Mucosa of rectum (tissue), 2 donors: ENCODE results near the gene PRKN.

Experiments
- H3K27ac ChIP-seq, 2 donors: one replicate each; pipeline ENCODE4 v1.7.0; 2013; ENCODE audit warnings: inconsistent platforms in 2 of 2, low read depth in 2 of 2, low read length in 2 of 2
- H3K27me3 ChIP-seq, 2 donors: one replicate each; pipeline ENCODE4 v1.7.0; 2013; ENCODE audit warnings: low read length in 2 of 2; ENCODE audit not compliant: control insufficient read depth in 2 of 2, insufficient read depth in 2 of 2
- H3K36me3 ChIP-seq, 2 donors: one replicate each; pipeline ENCODE4 v1.7.0; 2013; ENCODE audit warnings: low read length in 2 of 2; ENCODE audit not compliant: control insufficient read depth in 2 of 2, insufficient read depth in 2 of 2
- H3K4me1 ChIP-seq, 2 donors: one replicate each; pipeline ENCODE4 v1.7.0; 2013; ENCODE audit warnings: low read length in 2 of 2, mild to moderate bottlenecking in 1 of 2; ENCODE audit not compliant: control insufficient read depth in 2 of 2, insufficient read depth in 2 of 2
- H3K4me3 ChIP-seq, 2 donors: one replicate each; pipeline ENCODE4 v1.7.0; 2013; ENCODE audit warnings: low read length in 2 of 2
- H3K9ac ChIP-seq, 2 donors: one replicate each; pipeline ENCODE4 v1.7.0; 2013; ENCODE audit warnings: low read length in 2 of 2, low read depth in 1 of 2, mild to moderate bottlenecking in 1 of 2
- H3K9me3 ChIP-seq, 2 donors: one replicate each; pipeline ENCODE4 v1.7.0; 2013; ENCODE audit warnings: low read length in 2 of 2; ENCODE audit not compliant: control insufficient read depth in 2 of 2
- donor health status: healthy.
- donor health status: Normal muscosa, but diverticular disease.

Gene PRKN

GRCh38 chr6:161710698-161711097, 1016.9 kb downstream of the PRKN start:
- Histone ChIP-seq H3K9ac (no peak overlapping the region), H3K27ac (no peak overlapping the region), H3K27me3 (no peaks in the 10 kb centered on the region), H3K4me3 (no peak overlapping the region), H3K36me3 (no peaks in the 10 kb centered on the region), H3K4me1 (no peaks in the 10 kb centered on the region), H3K9me3 (no peaks in the 10 kb centered on the region)

DNA sequence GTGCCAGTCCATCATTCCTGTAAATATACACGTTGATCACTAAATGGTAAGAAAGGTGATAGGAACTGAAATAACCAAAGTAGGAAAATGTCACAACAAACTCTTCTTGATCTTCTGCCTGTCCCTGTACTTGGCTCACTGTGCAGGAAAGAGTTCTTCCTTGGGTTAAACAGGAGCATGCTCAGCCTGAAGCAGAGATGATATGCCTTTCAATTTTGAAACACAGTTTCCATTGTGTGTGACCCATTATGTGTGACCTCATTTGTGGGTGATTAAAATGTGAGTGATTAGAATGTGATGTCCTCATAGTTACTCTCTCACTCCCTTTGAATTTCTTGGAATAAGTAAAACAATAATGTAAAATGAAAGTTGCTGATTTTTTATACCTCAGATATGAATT, 1026.5 kb downstream of the PRKN start:
- no peak overlapping the region for H3K9ac ChIP-seq
- no peaks in the 10 kb centered on the region for H3K4me1 ChIP-seq
- H3K27me3 ChIP-seq, result no peaks in the 10 kb centered on the region
- H3K36me3 ChIP-seq, result no peaks in the 10 kb centered on the region
- no peak overlapping the region for H3K27ac ChIP-seq
- no peak overlapping the region for H3K4me3 ChIP-seq
- H3K9me3 ChIP-seq, result no peaks in the 10 kb centered on the region

GRCh38 chr6:161696801-161697200, 1030.8 kb downstream of the PRKN start:
- Histone ChIP-seq H3K4me3 (no peak overlapping the region), H3K36me3 (no peaks in the 10 kb centered on the region), H3K27ac (no peak overlapping the region), H3K9me3 (no peaks in the 10 kb centered on the region), H3K27me3 (no peaks in the 10 kb centered on the region), H3K9ac (no peak overlapping the region), H3K4me1 (no peaks in the 10 kb centered on the region)

GRCh38 chr6:161694995-161695394, 1032.6 kb downstream of the PRKN start:
- Histone ChIP-seq H3K4me3 (no peak overlapping the region), H3K27ac (no peak overlapping the region), H3K9me3 (no peaks in the 10 kb centered on the region), H3K9ac (no peak overlapping the region), H3K4me1 (no peaks in the 10 kb centered on the region), H3K36me3 (no peaks in the 10 kb centered on the region), H3K27me3 (no peaks in the 10 kb centered on the region)

DNA sequence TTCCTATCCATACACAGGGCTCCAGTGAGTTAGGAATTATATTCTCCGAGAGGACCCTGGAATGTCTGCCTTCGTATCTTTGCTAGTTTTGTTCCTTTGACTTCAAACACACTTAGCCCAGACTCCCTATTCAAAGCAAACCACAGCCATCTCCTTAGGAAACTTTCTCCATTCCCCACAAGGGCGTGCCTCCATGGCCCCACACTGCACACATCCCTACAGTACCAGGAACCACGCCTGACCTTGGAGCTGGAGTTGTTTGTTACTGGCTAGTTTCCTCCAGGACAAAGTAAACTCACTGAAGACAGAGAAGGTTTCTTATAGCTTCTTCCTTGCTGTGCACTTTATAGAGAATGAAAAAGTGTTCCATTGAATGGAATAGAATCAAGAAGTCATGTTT, 1040.9 kb downstream of the PRKN start:
- Histone ChIP-seq H3K4me1 (no peaks in the 10 kb centered on the region), H3K9me3 (no peaks in the 10 kb centered on the region), H3K9ac (no peak overlapping the region), H3K4me3 (no peak overlapping the region), H3K27me3 (no peaks in the 10 kb centered on the region), H3K27ac (no peak overlapping the region), H3K36me3 (no peaks in the 10 kb centered on the region)

- H3K27me3 ChIP-seq, result no peaks in the 10 kb centered on the region
- H3K36me3 ChIP-seq, result no peaks in the 10 kb centered on the region
- H3K9me3 ChIP-seq, result no peaks in the 10 kb centered on the region
- no peak overlapping the region for H3K9ac ChIP-seq
- no peak overlapping the region for H3K27ac ChIP-seq
- no peak overlapping the region for H3K4me3 ChIP-seq
- no peaks in the 10 kb centered on the region for H3K4me1 ChIP-seq
These were observed 1042.7 kb downstream of the PRKN start for GRCh38 chr6:161684731-161685475.

DNA sequence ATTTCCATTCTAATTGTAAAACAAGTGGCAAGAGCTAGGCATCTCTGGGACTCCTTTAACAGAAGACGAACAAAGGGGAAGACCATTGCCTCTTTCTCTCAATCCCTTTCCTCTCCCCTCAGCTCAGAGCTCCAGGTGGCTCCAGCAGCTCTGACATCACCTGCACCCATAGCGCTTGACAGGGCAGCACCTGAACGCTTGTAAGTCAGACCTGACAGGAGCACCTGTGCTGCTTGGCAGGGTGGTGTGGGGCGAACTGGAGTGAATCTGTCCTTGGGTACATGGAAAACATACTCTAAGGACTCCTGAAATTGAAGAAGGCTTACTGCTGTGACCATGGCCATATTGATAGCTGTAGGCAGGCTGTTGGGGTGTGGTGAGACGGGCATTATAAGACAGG, 1044.2 kb downstream of the PRKN start:
- Histone ChIP-seq H3K27me3 (no peaks in the 10 kb centered on the region), H3K36me3 (no peaks in the 10 kb centered on the region), H3K27ac (no peak overlapping the region), H3K9me3 (no peaks in the 10 kb centered on the region), H3K4me1 (no peaks in the 10 kb centered on the region), H3K4me3 (no peak overlapping the region), H3K9ac (no peak overlapping the region)

DNA sequence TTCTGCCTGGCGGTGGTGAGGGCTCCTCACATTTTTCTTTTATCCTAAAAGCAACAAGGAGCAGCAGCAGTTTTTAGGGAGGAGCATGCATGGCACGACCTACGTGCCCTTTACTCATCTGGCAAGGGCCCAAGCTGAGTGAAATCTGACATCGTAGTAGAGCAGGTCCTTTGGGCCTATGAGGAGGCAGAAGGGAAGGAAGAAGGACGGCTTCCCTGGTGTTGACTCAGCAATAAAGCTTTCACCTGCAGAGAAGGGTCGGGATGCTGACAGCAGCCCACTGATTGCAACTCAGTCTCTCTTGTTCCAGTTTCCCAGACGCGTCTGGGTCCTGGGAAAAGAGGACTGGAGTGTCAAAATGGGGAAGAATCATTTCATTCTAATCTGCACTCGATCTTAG, 1044.6 kb downstream of the PRKN start:
- no peaks in the 10 kb centered on the region for H3K36me3 ChIP-seq
- H3K4me3 ChIP-seq, result no peak overlapping the region
- no peaks in the 10 kb centered on the region for H3K9me3 ChIP-seq
- no peaks in the 10 kb centered on the region for H3K4me1 ChIP-seq
- H3K27me3 ChIP-seq, result no peaks in the 10 kb centered on the region
- no peak overlapping the region for H3K27ac ChIP-seq
- no peak overlapping the region for H3K9ac ChIP-seq

DNA sequence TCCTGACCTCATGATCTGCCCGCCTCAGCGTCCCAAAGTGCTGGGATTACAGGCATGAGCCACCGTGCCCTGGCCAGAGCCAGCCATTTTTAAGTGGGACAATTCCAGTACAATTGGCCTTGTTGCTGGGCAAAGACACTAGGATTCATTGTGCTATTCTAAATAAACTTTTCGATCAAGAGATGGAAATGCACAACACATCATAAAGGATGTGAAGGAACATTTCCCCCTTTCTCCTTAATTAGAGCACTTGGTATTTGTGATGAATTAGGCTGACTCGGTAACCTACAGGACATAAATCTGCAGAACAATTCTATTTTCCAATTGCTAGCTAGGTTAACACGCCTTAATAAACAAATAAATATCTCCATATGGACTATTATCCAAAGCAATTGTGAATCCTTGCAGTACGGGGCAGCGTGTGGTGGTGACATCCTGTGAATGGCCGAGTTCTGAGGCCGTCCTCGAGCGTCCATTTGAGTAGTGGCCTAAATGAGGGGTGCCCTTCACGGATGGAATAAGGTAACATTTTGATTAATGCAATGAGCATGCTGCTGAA, 1047.5 kb downstream of the PRKN start:
- Histone ChIP-seq H3K9me3 (no peaks in the 10 kb centered on the region), H3K36me3 (no peaks in the 10 kb centered on the region), H3K4me3 (no peak overlapping the region), H3K9ac (no peak overlapping the region), H3K27ac (no peak overlapping the region), H3K4me1 (no peaks in the 10 kb centered on the region), H3K27me3 (no peaks in the 10 kb centered on the region)

DNA sequence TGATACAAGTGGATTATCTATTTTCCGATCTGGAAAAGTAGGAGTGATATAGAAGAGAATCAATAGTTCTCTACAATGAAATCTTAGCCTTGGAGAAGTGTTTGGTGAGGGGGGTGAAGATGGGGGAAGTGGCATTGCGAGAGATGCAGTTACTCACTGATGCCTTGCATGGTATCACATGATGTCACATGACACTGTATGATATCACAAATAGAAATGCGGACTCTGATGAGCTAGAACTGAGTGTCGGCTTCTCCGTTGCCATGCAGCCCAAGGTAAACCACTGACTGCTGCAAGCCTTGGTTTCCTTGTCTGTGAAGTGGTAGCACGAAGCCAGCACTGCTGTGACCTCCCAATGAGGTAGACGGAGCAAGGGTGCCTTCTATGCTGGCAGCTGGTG, 1050.4 kb downstream of the PRKN start:
- no peak overlapping the region for H3K4me3 ChIP-seq
- no peak overlapping the region for H3K9ac ChIP-seq
- no peaks in the 10 kb centered on the region for H3K9me3 ChIP-seq
- H3K27me3 ChIP-seq, result no peaks in the 10 kb centered on the region
- no peaks in the 10 kb centered on the region for H3K36me3 ChIP-seq
- no peaks in the 10 kb centered on the region for H3K4me1 ChIP-seq
- no peak overlapping the region for H3K27ac ChIP-seq
